HG03432 (cell line): ENCODE results near the gene RO60.

Source experiments
- ATAC-seq: cut with Tn5 transposase; IDR thresholded peaks from one replicate; pipeline ENCODE4 v1.9.1; 2021; ENCODE audit warnings: mild to moderate bottlenecking, moderate library complexity; ENCODE audit not compliant: unreplicated experiment

RO60 gene

GRCh38 chr1:193104907-193105820 is 45.8 kb downstream of the RO60 start, which contains the start of gene GLRX2:
Gene GLRX2 (minus strand): TSS chr1:193105414. CDS start chr1:193105382, 32 bp downstream.
- ATAC-seq = peak; percentile 95

GRCh38 chr1:193105821-193106177 is 46.4 kb downstream of the RO60 start:
- no peak for ATAC-seq

GRCh38 chr1:193108471-193108870 is 49.1 kb downstream of the RO60 start:
- no peak for ATAC-seq
